GM23338 (cell line): Measurements from ENCODE around the gene TCERG1L. TPM values are rescaled to one million over a fixed set of nuclear protein-coding genes. Genes with fewer than 3 reads are reported as not detected.

Source experiments
- ATAC-seq: fragments of 200-7000 bp; cut with Tn5 transposase; 3 replicates; pipeline ENCODE4 v1.9.1; 2020
- DNase-seq: peaks from one replicate; pipeline ENCODE4 v3.0.0-alpha.2; 2015; ENCODE audit warnings: low spot score
- H2AFZ ChIP-seq: fragments of 200-600 bp; sonication (generic); 2 replicates; pipeline ENCODE4 v1.8.0; 2016; ENCODE audit warnings: antibody characterized with exemption, mild to moderate bottlenecking, moderate library complexity
- H3F3A ChIP-seq: fragments of 200-600 bp; sonication (generic); replicated peaks from 2 replicates; pipeline ENCODE4 v1.8.0; 2017; ENCODE audit warnings: antibody characterized with exemption, mixed run types, low read depth
- H3K27ac ChIP-seq: fragments of 200-600 bp; sonication (generic); 2 replicates; pipeline ENCODE4 v1.6.1; 2016; ENCODE audit warnings: low read depth
- H3K27me3 ChIP-seq: fragments of 200-600 bp; sonication (generic); 2 replicates; pipeline ENCODE4 v1.8.0; 2016; ENCODE audit warnings: mild to moderate bottlenecking, mixed run types, moderate library complexity; ENCODE audit not compliant: insufficient read depth
- H3K36me3 ChIP-seq: fragments of 200-600 bp; sonication (generic); 2 replicates; pipeline ENCODE4 v1.8.0; 2016; ENCODE audit warnings: mild to moderate bottlenecking; ENCODE audit not compliant: insufficient read depth
- H3K4me1 ChIP-seq: fragments of 200-600 bp; sonication (generic); 2 replicates; pipeline ENCODE4 v1.8.0; 2016; ENCODE audit warnings: mild to moderate bottlenecking, moderate library complexity; ENCODE audit not compliant: insufficient read depth
- H3K4me2 ChIP-seq: fragments of 200-600 bp; sonication (generic); 2 replicates; pipeline ENCODE4 v1.7.1; 2017; ENCODE audit warnings: mixed run types
- H3K4me3 ChIP-seq: fragments of 200-600 bp; sonication (generic); 2 replicates; pipeline ENCODE4 v1.6.1; 2016; ENCODE audit warnings: mixed run types
- H3K79me2 ChIP-seq: fragments of 200-600 bp; sonication (generic); replicated peaks from 2 replicates; pipeline ENCODE4 v1.8.0; 2017; ENCODE audit warnings: mild to moderate bottlenecking; ENCODE audit not compliant: insufficient read depth
- H3K9me2 ChIP-seq: fragments of 200-600 bp; sonication (generic); 2 replicates; pipeline ENCODE4 v1.8.0; 2017; ENCODE audit not compliant: insufficient read depth
- H4K20me1 ChIP-seq: fragments of 200-600 bp; sonication (generic); replicated peaks from 2 replicates; pipeline ENCODE4 v1.8.0; 2017; ENCODE audit warnings: mild to moderate bottlenecking; ENCODE audit not compliant: insufficient read depth
- H3K27ac Mint-ChIP-seq: 2 replicates; pipeline ENCODE4 v1.8.0; 2020; ENCODE audit warnings: inconsistent platforms, mild to moderate bottlenecking, moderate library complexity, mixed read lengths
- H3K27me3 Mint-ChIP-seq: 3 replicates; pipeline ENCODE4 v1.8.0; 2022; ENCODE audit warnings: low read depth, mild to moderate bottlenecking, moderate library complexity, mixed read lengths, inconsistent platforms; ENCODE audit not compliant: insufficient read depth, poor library complexity
- H3K36me3 Mint-ChIP-seq: 3 replicates; pipeline ENCODE4 v1.8.0; 2021; ENCODE audit warnings: low read depth, mild to moderate bottlenecking, inconsistent platforms, moderate library complexity, mixed read lengths
- H3K4me1 Mint-ChIP-seq: 3 replicates; pipeline ENCODE4 v1.8.0; 2020; ENCODE audit warnings: mild to moderate bottlenecking, inconsistent platforms, mixed read lengths
- H3K4me3 Mint-ChIP-seq: 3 replicates; pipeline ENCODE4 v1.8.0; 2021; ENCODE audit warnings: moderate library complexity, mild to moderate bottlenecking, inconsistent platforms, mixed read lengths
- H3K9me3 Mint-ChIP-seq: 3 replicates; pipeline ENCODE4 v1.8.0; 2020; ENCODE audit warnings: moderate library complexity, mild to moderate bottlenecking, inconsistent platforms, mixed read lengths
- CREB1 ChIP-seq: fragments of 250-450 bp; sonication (Bioruptor Pico); IDR thresholded peaks from 2 replicates; pipeline ENCODE4 v1.5.0; 2020; ENCODE audit warnings: low read depth, mild to moderate bottlenecking, moderate library complexity
- CTCF ChIP-seq, 2 experiments: fragments of 200-600 bp in 1 of 2; sonication (generic) in 1 of 2; conservative IDR thresholded peaks; 2 replicates each; pipeline versions ENCODE4 v1.5.1 to v1.6.1; 2016 to 2017; ENCODE audit warnings: antibody characterized with exemption in 2 of 2, low read depth in 2 of 2, mild to moderate bottlenecking in 2 of 2, moderate library complexity in 1 of 2
- ETS1 ChIP-seq: IDR thresholded peaks from 2 replicates; pipeline ENCODE4 v1.6.1; 2016; ENCODE audit warnings: antibody characterized with exemption
- EZH2 ChIP-seq: fragments of 200-600 bp; sonication (generic); IDR thresholded peaks from one replicate; pipeline ENCODE4 v1.8.0; 2017; ENCODE audit warnings: antibody characterized with exemption, mild to moderate bottlenecking, low read depth; ENCODE audit not compliant: unreplicated experiment
- EZH2phosphoT487 ChIP-seq: fragments of 200-600 bp; sonication (generic); IDR thresholded peaks from one replicate; pipeline ENCODE4 v1.8.1; 2018; ENCODE audit warnings: antibody characterized with exemption; ENCODE audit not compliant: unreplicated experiment
- JUNB ChIP-seq: IDR thresholded peaks from one replicate; pipeline ENCODE4 v1.6.1; 2016; ENCODE audit warnings: antibody characterized with exemption; ENCODE audit not compliant: unreplicated experiment
- NANOG ChIP-seq: IDR thresholded peaks from 2 replicates; pipeline ENCODE4 v1.6.1; 2016; ENCODE audit warnings: antibody characterized with exemption, borderline replicate concordance
- POLR2AphosphoS5 ChIP-seq: IDR thresholded peaks from 2 replicates; pipeline ENCODE4 v1.6.1; 2016; ENCODE audit warnings: antibody characterized with exemption, low read depth
- REST ChIP-seq: IDR thresholded peaks from one replicate; pipeline ENCODE4 v1.6.1; 2018; ENCODE audit warnings: antibody characterized with exemption; ENCODE audit not compliant: unreplicated experiment
- STAT1 ChIP-seq: IDR thresholded peaks from one replicate; pipeline ENCODE4 v1.6.1; 2016; ENCODE audit warnings: antibody characterized with exemption; ENCODE audit not compliant: unreplicated experiment
- ZNF114 ChIP-seq: fragments of 250-450 bp; sonication (Bioruptor Pico); IDR thresholded peaks from 2 replicates; pipeline ENCODE4 v1.5.0; 2020; ENCODE audit warnings: mild to moderate bottlenecking, moderate library complexity
- ZNF331 ChIP-seq: fragments of 250-450 bp; sonication (Bioruptor Pico); IDR thresholded peaks from 2 replicates; pipeline ENCODE4 v1.5.0; 2020; ENCODE audit warnings: low read depth, mild to moderate bottlenecking, moderate library complexity
- ZNF462 ChIP-seq: fragments of 250-450 bp; sonication (Bioruptor Pico); IDR thresholded peaks from 2 replicates; pipeline ENCODE4 v1.5.0; 2020; ENCODE audit warnings: mild to moderate bottlenecking, moderate library complexity
- polyA plus RNA-seq: library from polyadenylated mRNA; unstranded; fragments of >200 nt; fragmentation: Nextera tagmentation; extraction: Ambion mirVana; gene quantifications from 2 replicates; pipeline ENCODE4 v1.2.1, GENCODE V29; 2016
- total RNA-seq: library from RNA; depleted of rRNA; stranded (reverse); fragments of >200 nt; shearing (Covaris generic); gene quantifications from 2 replicates; pipeline ENCODE4 v1.2.3, GENCODE V29; 2014

The TCERG1L gene
- total and polyA plus RNA-seq, 2 experiments from 2014 or later, result 3.9 to 5.5 TPM

GRCh38 chr10:131272897-131273451, 38.5 kb downstream of the TCERG1L start:
- H3K4me1 Mint-ChIP-seq, result no peaks in the 10 kb centered on the region
- H3K36me3 ChIP-seq, result no peaks in the 10 kb centered on the region
- H3K27me3 ChIP-seq, result no peaks in the 10 kb centered on the region
- no peak overlapping the region for H3K4me3 Mint-ChIP-seq
- H3K27ac ChIP-seq, result no peak overlapping the region
- H2AFZ ChIP-seq, result no peak overlapping the region
- TF ChIP-seq CREB1 (CRISPR knock-in tag) (no peak), EZH2phosphoT487 (no peak), EZH2 (no peak), CTCF (conservative IDR thresholded peaks at IDR 0.05; ENCODE audit: low read depth in 2 of 2) (no peak), ZNF114 (no peak), JUNB (no peak), NANOG (no peak), ZNF331 (CRISPR knock-in tag) (no peak), POLR2AphosphoS5 (no peak), ZNF462 (CRISPR knock-in tag) (no peak), ETS1 (no peak), STAT1 (no peak), REST (no peak)
- H3K27ac Mint-ChIP-seq, result no peak overlapping the region
- peaks cover 38% of the 10 kb centered on the region for H3K36me3 Mint-ChIP-seq
- H3K4me2 ChIP-seq, result no peak overlapping the region
- no peak for DNase-seq
- H3K9me3 Mint-ChIP-seq, result peaks cover 95% of the 10 kb centered on the region
- no peaks in the 10 kb centered on the region for H3F3A ChIP-seq
- H3K27me3 Mint-ChIP-seq, result peaks cover 3% of the 10 kb centered on the region
- H3K4me1 ChIP-seq, result no peaks in the 10 kb centered on the region
- H3K4me3 ChIP-seq, result no peak overlapping the region
- H3K79me2 ChIP-seq, result no peaks in the 10 kb centered on the region
- no peaks in the 10 kb centered on the region for H4K20me1 ChIP-seq
- H3K9me2 ChIP-seq, result no peaks in the 10 kb centered on the region
- ATAC-seq, result no peak
